BE2C (cell line): ENCODE data around the gene GJB5.
"Not testable (repeated sequence)": the region's sequence is repeated elsewhere in the genome, so short reads cannot be mapped to it uniquely, and the experiment has no call there.

Experiments
- DNase-seq: peaks from one replicate; pipeline ENCODE4 v3.0.0-alpha.2; 2020
- H3K27me3 ChIP-seq: fragments of 250-450 bp; sonication (Bioruptor Pico); 2 replicates; pipeline ENCODE4 v1.5.1; 2020; ENCODE audit warnings: mild to moderate bottlenecking
- H3K36me3 ChIP-seq: fragments of 250-450 bp; sonication (Bioruptor Pico); 2 replicates; pipeline ENCODE4 v1.5.1; 2020; ENCODE audit warnings: mild to moderate bottlenecking
- H3K4me1 ChIP-seq: fragments of 250-450 bp; sonication (Bioruptor Pico); 2 replicates; pipeline ENCODE4 v1.5.1; 2020
- H3K4me3 ChIP-seq: 2 replicates; pipeline ENCODE4 v1.5.1; 2011; ENCODE audit warnings: low read depth, low read length
- H3K9me3 ChIP-seq: fragments of 250-450 bp; sonication (Bioruptor Pico); 2 replicates; pipeline ENCODE4 v1.5.1; 2020
- TF ChIP-seq, protein P1 (sequence below): IDR thresholded peaks from 2 replicates; pipeline ENCODE4 v1.5.1; 2012; ENCODE audit warnings: mild to moderate bottlenecking, low read depth, low read length

GJB5 gene

DNA sequence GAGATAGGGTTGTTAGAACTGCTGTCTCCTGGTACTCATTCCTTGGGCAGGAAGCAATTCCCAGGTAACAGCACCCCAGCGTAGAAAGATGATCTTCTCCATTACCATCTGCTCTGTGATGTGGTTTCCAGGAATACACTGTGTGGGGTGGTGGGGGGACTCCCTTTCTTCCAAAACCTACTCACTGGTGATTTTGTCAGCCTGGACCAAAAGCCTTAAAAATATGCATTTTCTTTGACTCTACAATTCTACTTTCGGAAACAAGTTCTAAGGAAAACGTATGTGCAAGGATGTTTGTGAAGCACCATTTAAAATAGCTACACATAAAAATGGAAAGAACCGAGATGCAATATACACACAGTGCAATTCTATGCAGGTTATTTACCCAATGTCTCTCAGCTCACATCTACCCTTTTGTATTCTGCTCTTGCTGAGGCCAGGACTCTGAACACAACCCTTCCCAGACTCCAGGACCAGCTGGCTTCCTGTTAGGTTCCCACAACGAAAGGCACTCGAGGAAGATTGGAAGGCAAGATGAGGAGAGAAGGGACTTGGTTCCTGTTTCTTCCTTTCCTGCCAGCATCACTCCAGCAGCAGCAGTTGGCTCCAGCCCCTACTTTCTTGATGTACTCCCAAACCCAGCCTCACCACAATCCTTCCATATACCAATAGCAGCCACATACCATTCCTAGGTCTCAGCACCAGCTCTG is 33.0 kb upstream of the GJB5 start:
- Histone ChIP-seq H3K4me1 (no peaks in the 10 kb centered on the region), H3K36me3 (no peaks in the 10 kb centered on the region), H3K27me3 (no peaks in the 10 kb centered on the region; the same call in 1 of the 2 replicates), H3K9me3 (no peaks in the 10 kb centered on the region), H3K4me3 (no peak overlapping the region)
- DNase-seq = no peak
- TF ChIP-seq, protein P1, sequence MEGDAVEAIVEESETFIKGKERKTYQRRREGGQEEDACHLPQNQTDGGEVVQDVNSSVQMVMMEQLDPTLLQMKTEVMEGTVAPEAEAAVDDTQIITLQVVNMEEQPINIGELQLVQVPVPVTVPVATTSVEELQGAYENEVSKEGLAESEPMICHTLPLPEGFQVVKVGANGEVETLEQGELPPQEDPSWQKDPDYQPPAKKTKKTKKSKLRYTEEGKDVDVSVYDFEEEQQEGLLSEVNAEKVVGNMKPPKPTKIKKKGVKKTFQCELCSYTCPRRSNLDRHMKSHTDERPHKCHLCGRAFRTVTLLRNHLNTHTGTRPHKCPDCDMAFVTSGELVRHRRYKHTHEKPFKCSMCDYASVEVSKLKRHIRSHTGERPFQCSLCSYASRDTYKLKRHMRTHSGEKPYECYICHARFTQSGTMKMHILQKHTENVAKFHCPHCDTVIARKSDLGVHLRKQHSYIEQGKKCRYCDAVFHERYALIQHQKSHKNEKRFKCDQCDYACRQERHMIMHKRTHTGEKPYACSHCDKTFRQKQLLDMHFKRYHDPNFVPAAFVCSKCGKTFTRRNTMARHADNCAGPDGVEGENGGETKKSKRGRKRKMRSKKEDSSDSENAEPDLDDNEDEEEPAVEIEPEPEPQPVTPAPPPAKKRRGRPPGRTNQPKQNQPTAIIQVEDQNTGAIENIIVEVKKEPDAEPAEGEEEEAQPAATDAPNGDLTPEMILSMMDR = no peak

DNA sequence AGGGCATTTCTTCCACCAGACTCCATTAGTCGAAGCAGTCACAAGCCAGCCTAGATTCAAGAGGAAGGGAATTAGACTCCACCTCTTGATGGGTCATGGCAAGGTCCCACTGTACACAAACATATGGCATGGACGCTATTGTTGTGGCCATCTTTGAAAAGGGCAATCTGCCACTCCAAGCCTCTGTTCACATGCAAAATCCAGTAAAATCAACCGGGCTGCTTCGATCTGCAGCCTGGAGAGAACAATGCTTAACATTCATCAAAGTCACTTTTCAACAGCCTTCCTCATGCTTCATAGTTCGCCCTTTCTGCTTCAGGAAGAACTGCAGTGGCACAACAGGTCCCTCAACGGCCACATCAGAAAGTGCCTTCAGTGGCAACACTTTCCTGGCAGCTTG is 28.0 kb upstream of the GJB5 start:
- Histone ChIP-seq H3K36me3 (no peaks in the 10 kb centered on the region), H3K27me3 (no peaks in the 10 kb centered on the region; the same call in 1 of the 2 replicates), H3K4me3 (no peak overlapping the region), H3K9me3 (no peaks in the 10 kb centered on the region), H3K4me1 (no peaks in the 10 kb centered on the region)
- TF ChIP-seq, protein P1 = no peak
- no peak for DNase-seq

DNA sequence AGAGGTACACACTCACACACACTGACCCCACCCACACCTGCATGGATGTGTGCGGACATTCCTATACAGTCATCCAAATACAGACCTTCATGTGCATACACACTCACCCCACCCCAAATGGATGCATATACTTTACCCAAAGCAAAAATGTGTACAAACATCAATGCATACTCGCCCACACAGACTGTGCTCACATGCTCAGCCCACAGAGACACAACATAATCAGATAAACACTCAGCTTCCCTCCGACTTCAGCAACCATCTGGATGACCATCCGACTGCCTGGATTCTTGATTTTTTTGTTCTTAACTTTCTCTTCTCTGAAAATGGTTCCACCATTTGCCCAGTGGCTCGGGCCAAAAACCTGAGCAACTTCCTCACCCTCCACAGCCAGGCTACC is 24.4 kb upstream of the GJB5 start:
- no peaks in the 10 kb centered on the region for H3K4me1 ChIP-seq
- no peak for DNase-seq
- TF ChIP-seq, protein P1 = no peak
- no peaks in the 10 kb centered on the region for H3K27me3 ChIP-seq
- no peak overlapping the region for H3K4me3 ChIP-seq
- no peaks in the 10 kb centered on the region for H3K36me3 ChIP-seq
- no peaks in the 10 kb centered on the region for H3K9me3 ChIP-seq

DNA sequence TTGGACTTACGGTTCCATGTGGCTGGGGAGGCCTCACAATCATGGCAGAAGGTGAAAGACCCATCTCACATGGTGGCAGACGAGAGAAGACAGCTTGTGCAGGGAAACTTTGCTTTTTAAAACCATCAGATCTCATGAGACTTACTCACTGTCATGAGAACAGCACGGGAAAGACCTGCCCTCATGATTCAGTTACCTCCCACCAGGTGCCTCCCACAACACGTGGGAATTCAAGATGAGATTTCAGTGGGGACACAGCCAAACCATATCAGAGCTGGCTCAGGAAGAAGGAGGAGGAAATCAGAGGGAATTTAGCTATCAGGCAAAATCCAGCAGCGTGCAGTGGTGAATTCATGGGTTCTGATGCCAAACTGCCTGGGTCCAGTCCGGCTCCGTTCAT is 22.0 kb upstream of the GJB5 start:
- not testable (repeated sequence) for H3K4me3 ChIP-seq, H3K36me3 ChIP-seq, H3K27me3 ChIP-seq, DNase-seq, H3K9me3 ChIP-seq, H3K4me1 ChIP-seq

DNA sequence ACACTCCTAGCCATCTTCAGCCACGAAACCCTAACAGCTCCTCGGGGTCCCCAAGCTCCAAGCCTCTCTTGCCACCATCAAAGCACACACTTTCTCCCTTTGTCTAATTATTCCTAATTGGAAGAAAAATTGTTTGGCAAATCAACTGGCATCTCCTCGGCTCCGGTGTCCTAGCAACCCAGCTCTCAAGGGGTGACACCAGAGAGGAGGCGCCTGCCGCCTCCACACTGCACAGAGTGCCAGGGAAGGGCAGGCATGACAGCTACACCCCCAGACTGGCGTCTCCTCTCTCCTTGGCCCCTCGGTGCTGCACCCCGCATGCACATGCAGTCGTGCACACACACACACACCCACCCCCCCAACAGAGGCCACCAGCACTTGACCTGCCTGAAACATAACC is 18.2 kb upstream of the GJB5 start:
- TF ChIP-seq, protein P1 = no peak
- Histone ChIP-seq H3K27me3 (no peaks in the 10 kb centered on the region), H3K9me3 (no peaks in the 10 kb centered on the region), H3K4me1 (no peaks in the 10 kb centered on the region), H3K36me3 (no peaks in the 10 kb centered on the region), H3K4me3 (no peak overlapping the region)
- no peak for DNase-seq

DNA sequence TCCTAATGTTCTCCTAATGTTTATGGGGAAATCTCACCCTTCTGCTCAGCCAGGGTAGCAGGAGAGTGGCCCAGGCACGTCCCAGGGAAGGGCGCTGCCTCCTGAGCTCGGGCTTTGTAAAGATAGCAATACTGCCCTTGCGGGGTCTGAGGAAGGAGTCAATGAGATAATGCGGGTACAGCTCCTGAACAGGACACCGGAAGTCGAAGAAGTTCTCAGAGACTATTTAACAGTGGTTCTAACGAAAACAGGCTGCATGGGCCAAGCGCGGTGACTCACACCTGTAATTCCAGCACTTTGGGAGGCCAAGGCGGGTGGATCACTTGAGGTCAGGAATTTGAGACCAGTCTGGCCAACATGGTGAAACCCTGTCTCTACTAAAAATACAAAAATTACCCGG is 17.6 kb upstream of the GJB5 start:
- not testable (repeated sequence) for H3K4me1 ChIP-seq, H3K27me3 ChIP-seq, H3K4me3 ChIP-seq, DNase-seq, H3K36me3 ChIP-seq, H3K9me3 ChIP-seq

DNA sequence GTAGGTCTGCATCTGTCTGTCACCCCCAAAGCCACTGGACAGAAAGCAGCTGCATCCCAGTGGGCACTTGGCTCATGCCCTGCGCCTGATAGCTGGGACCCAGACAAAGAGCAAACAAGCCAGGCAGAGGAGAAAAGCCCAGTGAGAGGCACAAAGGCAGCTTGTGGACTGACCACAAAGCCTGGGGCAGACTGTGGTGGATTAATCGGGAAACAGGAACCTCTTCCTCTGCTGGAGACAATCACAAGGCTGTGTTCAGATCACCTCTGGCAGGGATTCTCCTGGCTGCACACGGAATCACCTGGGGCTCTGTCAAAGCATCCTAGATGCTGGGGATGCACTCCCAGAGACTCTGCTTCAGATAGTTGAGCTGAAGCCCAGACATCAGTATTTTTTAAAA is 15.2 kb upstream of the GJB5 start:
- H3K9me3 ChIP-seq = no peaks in the 10 kb centered on the region
- TF ChIP-seq, protein P1 = no peak
- H3K4me1 ChIP-seq = no peaks in the 10 kb centered on the region
- no peak for DNase-seq
- no peak overlapping the region for H3K4me3 ChIP-seq
- H3K27me3 ChIP-seq = no peaks in the 10 kb centered on the region
- no peaks in the 10 kb centered on the region for H3K36me3 ChIP-seq
